GM12872 (cell line): ENCODE data around the gene KRTAP5-11.

ENCODE experiments used
- CTCF ChIP-seq: IDR thresholded peaks from 3 replicates; pipeline ENCODE4 v1.5.1; 2011; ENCODE audit warnings: low read depth, mild to moderate bottlenecking, low read length, moderate library complexity; ENCODE audit not compliant: insufficient read depth

The KRTAP5-11 gene

GRCh38 chr11:71582309-71582895, at the start of gene KRTAP5-11:
TSS of gene KRTAP5-11 (minus strand) at chr11:71582875. CDS start at chr11:71582837, 38 bp downstream.
- no peak for TF ChIP-seq CTCF

- TF ChIP-seq CTCF = peak; percentile 33
Measured at GRCh38 chr11:71604798-71605488, 22.3 kb upstream of the KRTAP5-11 start.

- TF ChIP-seq CTCF = peak; percentile 54
Measured at GRCh38 chr11:71588822-71589545, 6.3 kb upstream of the KRTAP5-11 start.

GRCh38 chr11:71581826-71582225, 849 bp downstream of the KRTAP5-11 start:
- TF ChIP-seq CTCF = no peak

GRCh38 chr11:71580057-71581003, 2.3 kb downstream of the KRTAP5-11 start:
- TF ChIP-seq CTCF = peak; percentile 94

- TF ChIP-seq CTCF = no peak
Measured at GRCh38 chr11:71577469-71578004, 5.1 kb downstream of the KRTAP5-11 start.
